NOMO-1 treated with dmso at 0.1 percent for 144 hours (cell line): Measurements from ENCODE around the gene MEG3.

Experiments
- DNase-seq: peaks from one replicate; lab custom pipeline; 2025; ENCODE audit not compliant: unreplicated experiment; lab: John Stamatoyannopoulos, UW

Gene MEG3

GRCh38 chr14:100862277-100862676 is 36.4 kb downstream of the MEG3 start:
- no peak for DNase-seq

GRCh38 chr14:100862793-100863192 is 36.9 kb downstream of the MEG3 start:
- no peak for DNase-seq

- no peak for DNase-seq
Observed at GRCh38 chr14:100864206-100864605, 38.3 kb downstream of the MEG3 start.

GRCh38 chr14:100864960-100865681 is 39.2 kb downstream of the MEG3 start:
- no peak for DNase-seq

GRCh38 chr14:100865682-100866591 is 40.0 kb downstream of the MEG3 start:
- no peak for DNase-seq

GRCh38 chr14:100866666-100867630 is 41.0 kb downstream of the MEG3 start:
- DNase-seq = no peak

- DNase-seq = no peak
Observed at GRCh38 chr14:100867631-100868315, 41.9 kb downstream of the MEG3 start.

GRCh38 chr14:100868621-100869370 is 42.9 kb downstream of the MEG3 start:
- DNase-seq = no peak

- no peak for DNase-seq
Observed at GRCh38 chr14:100871234-100872186, 45.6 kb downstream of the MEG3 start.

GRCh38 chr14:100872259-100873095 is 46.6 kb downstream of the MEG3 start:
- DNase-seq = no peak

GRCh38 chr14:100873096-100873482 is 47.2 kb downstream of the MEG3 start:
- no peak for DNase-seq

- DNase-seq = no peak
Observed at GRCh38 chr14:100874051-100874410, 48.1 kb downstream of the MEG3 start.

- DNase-seq = no peak
Observed at GRCh38 chr14:100874411-100875091, 48.6 kb downstream of the MEG3 start.

- no peak for DNase-seq
Observed at GRCh38 chr14:100875126-100875525, 49.2 kb downstream of the MEG3 start.

- no peak for DNase-seq
Observed at GRCh38 chr14:100875861-100876590, 50.1 kb downstream of the MEG3 start.

GRCh38 chr14:100878271-100879146 is 52.6 kb downstream of the MEG3 start:
- no peak for DNase-seq
